Coronary artery (tissue), 2 donors: ENCODE results near the gene LDAH.

Experiments
- DNase-seq: peaks from one replicate; pipeline ENCODE4 v3.0.0-alpha.2; 2017; ENCODE audit warnings: low spot score
- H3K27ac ChIP-seq, 2 donors: fragments of 200-600 bp; sonication (generic); one replicate each; pipeline ENCODE4 v1.5.1; 2016 to 2019
- H3K4me3 ChIP-seq: fragments of 200-600 bp; sonication (generic); 2 replicates; pipeline ENCODE4 v1.5.1; 2016; ENCODE audit warnings: mild to moderate bottlenecking, moderate library complexity
- TF ChIP-seq, protein P1 (sequence below): fragments of 200-600 bp; sonication (generic); IDR thresholded peaks from one replicate; pipeline ENCODE4 v1.5.1; 2019; ENCODE audit warnings: antibody characterized with exemption

LDAH gene

GRCh38 chr2:20664071-20664390 is 158.9 kb downstream of the LDAH start:
- no peak for DNase-seq
- TF ChIP-seq, protein P1, sequence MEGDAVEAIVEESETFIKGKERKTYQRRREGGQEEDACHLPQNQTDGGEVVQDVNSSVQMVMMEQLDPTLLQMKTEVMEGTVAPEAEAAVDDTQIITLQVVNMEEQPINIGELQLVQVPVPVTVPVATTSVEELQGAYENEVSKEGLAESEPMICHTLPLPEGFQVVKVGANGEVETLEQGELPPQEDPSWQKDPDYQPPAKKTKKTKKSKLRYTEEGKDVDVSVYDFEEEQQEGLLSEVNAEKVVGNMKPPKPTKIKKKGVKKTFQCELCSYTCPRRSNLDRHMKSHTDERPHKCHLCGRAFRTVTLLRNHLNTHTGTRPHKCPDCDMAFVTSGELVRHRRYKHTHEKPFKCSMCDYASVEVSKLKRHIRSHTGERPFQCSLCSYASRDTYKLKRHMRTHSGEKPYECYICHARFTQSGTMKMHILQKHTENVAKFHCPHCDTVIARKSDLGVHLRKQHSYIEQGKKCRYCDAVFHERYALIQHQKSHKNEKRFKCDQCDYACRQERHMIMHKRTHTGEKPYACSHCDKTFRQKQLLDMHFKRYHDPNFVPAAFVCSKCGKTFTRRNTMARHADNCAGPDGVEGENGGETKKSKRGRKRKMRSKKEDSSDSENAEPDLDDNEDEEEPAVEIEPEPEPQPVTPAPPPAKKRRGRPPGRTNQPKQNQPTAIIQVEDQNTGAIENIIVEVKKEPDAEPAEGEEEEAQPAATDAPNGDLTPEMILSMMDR, result no peak
- Histone ChIP-seq H3K4me3 (no peak overlapping the region), H3K27ac (no peak overlapping the region)

- Histone ChIP-seq H3K27ac (no peak overlapping the region), H3K4me3 (no peak overlapping the region)
- DNase-seq, result peak; percentile 66
- TF ChIP-seq, protein P1, result no peak
Observed at GRCh38 chr2:20663196-20664070, 159.5 kb downstream of the LDAH start.

DNA sequence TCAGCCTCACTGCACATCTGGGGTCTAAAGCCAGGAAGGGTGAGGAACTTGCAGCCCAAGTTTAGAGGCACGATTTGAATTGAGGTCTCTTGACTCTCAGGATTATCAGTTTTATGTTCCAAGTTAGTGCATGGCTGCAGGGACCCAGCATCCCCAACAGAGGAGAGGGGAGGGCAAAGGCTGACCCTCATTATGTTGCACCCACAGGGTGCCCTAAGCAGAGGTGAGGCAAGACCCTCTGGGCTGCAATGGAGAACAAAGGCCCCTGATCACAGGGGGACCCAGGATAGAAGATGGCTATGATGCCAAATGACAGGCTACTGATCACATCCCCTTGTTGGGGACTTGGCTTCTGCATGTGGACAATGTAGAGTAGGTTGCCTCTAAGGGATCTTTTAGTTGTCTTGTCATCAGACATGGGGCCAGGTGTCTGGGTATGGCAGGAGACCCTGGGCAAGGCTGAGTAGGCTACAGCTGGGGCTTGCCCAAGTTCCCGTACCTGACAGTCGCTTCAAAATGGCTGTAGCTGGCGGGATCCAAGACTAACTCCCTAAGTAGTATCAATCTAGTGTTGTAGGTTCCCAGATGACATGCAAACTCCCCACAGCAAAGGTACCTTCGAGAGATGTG is 160.5 kb downstream of the LDAH start:
- Histone ChIP-seq H3K4me3 (no peak overlapping the region), H3K27ac (no peak overlapping the region)
- TF ChIP-seq, protein P1, result no peak
- peak; percentile 63 for DNase-seq

DNA sequence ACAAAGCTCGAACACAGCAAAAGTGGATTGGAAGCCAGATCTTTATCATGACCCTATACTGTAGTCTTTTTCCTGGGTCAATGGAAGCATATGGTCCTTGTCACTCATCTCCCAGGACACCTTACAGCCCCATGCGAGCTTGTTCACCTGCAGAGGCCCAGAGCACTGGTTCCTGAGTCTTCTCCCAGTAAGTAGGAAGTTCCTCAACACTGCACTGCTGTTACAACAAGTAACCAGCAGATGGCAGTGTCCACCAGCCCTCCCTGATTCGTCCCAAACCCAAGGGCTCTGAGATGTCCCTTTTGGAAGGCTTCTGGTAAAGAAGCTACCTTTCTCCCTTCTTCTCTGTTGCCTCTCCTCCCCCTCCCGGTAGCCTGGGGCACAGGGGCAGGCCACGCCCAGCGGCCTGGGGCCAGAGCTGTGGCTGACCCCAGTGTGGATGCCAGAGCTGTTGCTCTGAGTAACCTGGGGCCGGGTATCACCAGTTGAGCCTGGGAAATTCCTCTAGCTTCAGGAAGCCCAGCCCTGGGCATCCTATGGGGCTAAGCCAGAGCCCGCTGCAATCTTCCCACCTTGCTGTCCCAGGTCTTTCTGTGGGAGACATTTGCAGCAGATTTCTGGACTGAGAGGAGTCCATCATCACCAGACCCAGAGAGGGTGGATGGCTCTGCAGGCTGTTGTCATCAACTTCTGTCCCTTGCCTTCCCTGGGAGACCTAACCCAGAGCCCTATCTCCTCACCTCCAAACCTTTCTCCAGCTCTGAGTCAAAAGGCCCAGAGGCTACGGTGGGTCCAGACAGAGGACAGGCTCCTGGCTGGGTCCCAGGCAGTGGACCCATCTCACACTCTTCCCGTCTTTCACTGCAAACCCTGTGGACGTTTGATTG is 161.2 kb downstream of the LDAH start:
- H3K27ac ChIP-seq, result no peak overlapping the region
- H3K4me3 ChIP-seq, result no peak overlapping the region
- DNase-seq, result no peak
- TF ChIP-seq, protein P1, result peak; percentile 95

DNA sequence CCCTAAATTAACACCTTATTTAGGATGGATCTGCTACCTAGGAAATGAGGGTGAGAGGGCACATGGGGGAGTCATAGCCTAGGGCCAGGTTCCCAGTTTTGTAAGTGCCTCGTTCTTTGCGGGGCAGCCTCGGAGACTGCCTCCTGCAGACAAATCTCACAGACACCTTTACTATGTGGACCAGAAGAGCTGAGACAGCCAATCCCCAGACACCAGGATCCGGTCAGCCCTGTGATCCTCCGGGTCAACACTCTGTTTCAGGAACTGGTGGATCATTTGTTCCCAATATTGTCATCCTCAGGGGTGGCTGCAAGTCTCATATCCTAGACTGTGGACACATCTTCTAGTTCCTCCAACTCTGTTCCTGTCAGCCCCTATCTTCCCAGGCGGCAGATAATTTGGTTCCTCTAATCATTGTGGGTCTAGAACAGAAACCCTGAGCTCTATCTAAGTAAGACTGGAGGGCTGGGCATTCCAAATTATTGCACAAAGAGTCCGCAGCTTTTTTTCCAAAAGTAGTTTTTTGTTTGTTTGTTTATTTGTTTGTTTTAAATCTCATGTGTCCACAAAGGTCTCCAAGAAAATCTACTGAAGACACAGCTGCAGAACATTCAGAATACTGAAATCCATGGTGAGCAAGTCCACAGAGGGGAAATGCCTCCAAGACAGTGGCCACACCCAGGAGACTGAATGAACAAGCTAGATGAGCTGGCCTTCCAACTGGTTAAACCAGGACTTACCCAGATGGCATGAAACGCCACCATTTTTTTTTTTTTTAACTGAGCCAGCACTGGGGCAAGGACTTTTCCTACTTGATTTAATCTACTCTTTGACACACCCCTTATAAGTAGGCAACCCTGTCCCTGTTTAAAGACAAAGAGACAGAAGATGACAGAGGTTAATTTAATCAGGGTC is 162.1 kb downstream of the LDAH start:
- Histone ChIP-seq H3K4me3 (no peak overlapping the region), H3K27ac (no peak overlapping the region)
- TF ChIP-seq, protein P1, result no peak
- no peak for DNase-seq

GRCh38 chr2:20657522-20658235 is 165.2 kb downstream of the LDAH start:
- no peak overlapping the region for H3K27ac ChIP-seq
- no peak overlapping the region for H3K4me3 ChIP-seq
- TF ChIP-seq, protein P1, result no peak
- DNase-seq, result no peak
